Measurements from ENCODE around the gene BTF3L4. TPM values are rescaled to one million over a fixed set of nuclear protein-coding genes. Genes with fewer than 3 reads are reported as not detected.

The BTF3L4 gene
- polyA plus RNA-seq, 2 of the 4 experiments (the other 2 are of a cell fraction) = 47.4 to 63.8 TPM

GRCh38 chr1:52022133-52022532 lies 34.0 kb upstream of the BTF3L4 start:
- Histone ChIP-seq H3K4me2 (no peak overlapping the region), H3K4me1 (no peaks in the 10 kb centered on the region), H3K4me3 (no peak overlapping the region), H3K9me3 (no peaks in the 10 kb centered on the region), H3K27ac (no peak overlapping the region)
- DNase-seq (ENCODE audit: low read depth in 1 of 2, low spot score in 1 of 2) (no peak), FAIRE-seq (no peak), ATAC-seq (no peak)
- WGBS (ENCODE audit: missing lambda C conversion rate) = 81% methylated on average over 2 of the region's 2 CpGs
- TF ChIP-seq CHD4 (IDR thresholded peaks at IDR 0.05; ENCODE audit: borderline replicate concordance) (no peak), RAD21 (conservative IDR thresholded peaks at IDR 0.05 in 1 of 2, IDR thresholded peaks at IDR 0.05 in 1 of 2) (no peak), CBX8 (IDR thresholded peaks at IDR 0.05) (no peak), JUN (IDR thresholded peaks at IDR 0.05) (no peak), NPAS2 (CRISPR knock-in tag; IDR thresholded peaks at IDR 0.05; ENCODE audit: borderline replicate concordance) (no peak), HMGXB4 (CRISPR knock-in tag; IDR thresholded peaks at IDR 0.05; ENCODE audit: borderline replicate concordance) (no peak), POLR2A (IDR thresholded peaks at IDR 0.05; ENCODE audit: low read length) (no peak), RARB (CRISPR knock-in tag; IDR thresholded peaks at IDR 0.05) (no peak), ATOH8 (CRISPR knock-in tag; IDR thresholded peaks at IDR 0.05; ENCODE audit: low read depth) (no peak), FOSL2 (IDR thresholded peaks at IDR 0.05) (no peak), FOSL2 (CRISPR knock-in tag; IDR thresholded peaks at IDR 0.05) (no peak), SMC3 (IDR thresholded peaks at IDR 0.05) (no peak), ZSCAN20 (CRISPR knock-in tag; IDR thresholded peaks at IDR 0.05) (no peak), GATA3 (IDR thresholded peaks at IDR 0.05; ENCODE audit: borderline replicate concordance) (no peak), FOSB (CRISPR knock-in tag; IDR thresholded peaks at IDR 0.05) (no peak)
- CTCF ChIA-PET = interaction anchor here (0.6 to 1.1 kb wide), 2 partner anchors 15 to 201 kb away, joined by 3 to 4 read pairs; no protein-coding TSS in a partner anchor
- POLR2A ChIA-PET = interaction anchor here (0.7 kb wide), 1 partner anchor 418 kb away, joined by 9 read pairs; no protein-coding TSS in a partner anchor

- ChIA-PET CTCF (interaction anchor here (0.5 kb wide), 1 partner anchor 18 kb away, joined by 4 read pairs; no protein-coding TSS in a partner anchor), POLR2A (no interaction called here)
- FAIRE-seq = no peak
- H3K27ac ChIP-seq = no peak overlapping the region
- peaks cover 26% of the 10 kb centered on the region for H3K4me1 ChIP-seq
- 90% methylated on average over 2 of the region's 2 CpGs for WGBS (ENCODE audit: missing lambda C conversion rate)
- no peak for ATAC-seq
- no peak overlapping the region for H3K4me2 ChIP-seq
- no peak overlapping the region for H3K4me3 ChIP-seq
- no peak for DNase-seq (ENCODE audit: low read depth in 1 of 2, low spot score in 1 of 2)
- TF ChIP-seq E2F6 (IDR thresholded peaks at IDR 0.05; ENCODE audit: borderline replicate concordance, low read depth) (no peak), TP53 (CRISPR knock-in tag; IDR thresholded peaks at IDR 0.05) (no peak), MAX (IDR thresholded peaks at IDR 0.05) (no peak), RARB (CRISPR knock-in tag; IDR thresholded peaks at IDR 0.05) (no peak), MYC (IDR thresholded peaks at IDR 0.05; ENCODE audit: borderline replicate concordance, low read length) (no peak), HEYL (CRISPR knock-in tag; IDR thresholded peaks at IDR 0.05) (no peak), CBX8 (IDR thresholded peaks at IDR 0.05) (no peak), SREBF2 (IDR thresholded peaks at IDR 0.05) (no peak), NPAS2 (CRISPR knock-in tag; IDR thresholded peaks at IDR 0.05; ENCODE audit: borderline replicate concordance) (no peak), TFCP2L1 (CRISPR knock-in tag; IDR thresholded peaks at IDR 0.05) (no peak)
- no peaks in the 10 kb centered on the region for H3K9me3 ChIP-seq
Observed at GRCh38 chr1:52026278-52026677, 29.8 kb upstream of the BTF3L4 start.

GRCh38 chr1:52028328-52028727 lies 27.8 kb upstream of the BTF3L4 start:
- peaks cover 36% of the 10 kb centered on the region for H3K4me1 ChIP-seq
- WGBS (ENCODE audit: missing lambda C conversion rate) = 28% methylated on average over 1 of the region's 1 CpG
- peak overlapping the region; percentile 39 for H3K4me2 ChIP-seq
- CTCF ChIA-PET = interaction anchor here (1.4 kb wide), 1 partner anchor 131 kb away, joined by 6 read pairs; no protein-coding TSS in a partner anchor
- ATAC-seq (no peak), DNase-seq (ENCODE audit: low read depth in 1 of 2, low spot score in 1 of 2) (no peak), FAIRE-seq (no peak)
- no peak overlapping the region for H3K4me3 ChIP-seq
- H3K9me3 ChIP-seq = no peaks in the 10 kb centered on the region
- peak overlapping the region in 1 of 2 experiments; percentile 38; a peak in 2 of 6 replicates for H3K27ac ChIP-seq
- POLR2A ChIA-PET = no interaction called here
- TF ChIP-seq MAZ (IDR thresholded peaks at IDR 0.05; ENCODE audit: borderline replicate concordance, low read depth, low read length) = no peak
- no peak for TF ChIP-seq ZNF302 (CRISPR knock-in tag; IDR thresholded peaks at IDR 0.05)
- no peak for TF ChIP-seq ESRRA (IDR thresholded peaks at IDR 0.05; ENCODE audit: borderline replicate concordance, low read length)
- TF ChIP-seq RAD21 (conservative IDR thresholded peaks at IDR 0.05 in 1 of 2, IDR thresholded peaks at IDR 0.05 in 1 of 2) = no peak
- no peak for TF ChIP-seq CTCF (IDR thresholded peaks at IDR 0.05)
- TF ChIP-seq RFX5 (IDR thresholded peaks at IDR 0.05) = no peak
- no peak for TF ChIP-seq E2F6 (IDR thresholded peaks at IDR 0.05; ENCODE audit: borderline replicate concordance, low read depth)
- TF ChIP-seq FOSL2 (IDR thresholded peaks at IDR 0.05) = no peak
- TF ChIP-seq FOSL2 (CRISPR knock-in tag; IDR thresholded peaks at IDR 0.05) = no peak
- no peak for TF ChIP-seq JUN (IDR thresholded peaks at IDR 0.05)
- TF ChIP-seq HOXB5 (CRISPR knock-in tag; IDR thresholded peaks at IDR 0.05) = no peak
- no peak for TF ChIP-seq ZSCAN20 (CRISPR knock-in tag; IDR thresholded peaks at IDR 0.05)
